SK-N-SH treated with all-trans-retinoic acid at 6 μM for 48 hours (cell line): ENCODE measurements around the gene COX15.

Source experiments
- ATAC-seq: fragments of 200-7000 bp; cut with Tn5 transposase; 3 replicates; pipeline ENCODE4 v1.9.1; 2020; ENCODE audit warnings: mild to moderate bottlenecking, moderate library complexity
- ARNTL ChIP-seq: fragments of 450-650 bp; formaldehyde crosslinking; IDR thresholded peaks from 2 replicates; pipeline ENCODE4 v1.5.0; 2020; ENCODE audit warnings: low read depth, mild to moderate bottlenecking, moderate library complexity, borderline replicate concordance
- BACH2 ChIP-seq: fragments of 250-450 bp; sonication (Bioruptor Pico); IDR thresholded peaks from 2 replicates; pipeline ENCODE4 v1.9.0; 2021; ENCODE audit warnings: mild to moderate bottlenecking, borderline replicate concordance
- CREB5 ChIP-seq: fragments of 250-450 bp; sonication (Bioruptor Pico); IDR thresholded peaks from 2 replicates; pipeline ENCODE4 v1.5.1; 2020; ENCODE audit warnings: low read depth, mild to moderate bottlenecking, moderate library complexity
- CSDC2 ChIP-seq: fragments of 250-450 bp; sonication (Bioruptor Pico); IDR thresholded peaks from 2 replicates; pipeline ENCODE4 v1.5.0; 2020; ENCODE audit warnings: mild to moderate bottlenecking, moderate library complexity
- CSRNP3 ChIP-seq: fragments of 250-450 bp; sonication (Bioruptor Pico); IDR thresholded peaks from 2 replicates; pipeline ENCODE4 v1.5.1; 2021; ENCODE audit warnings: mild to moderate bottlenecking, moderate library complexity
- ESRRG ChIP-seq: fragments of 250-450 bp; sonication (Bioruptor Pico); IDR thresholded peaks from 2 replicates; pipeline ENCODE4 v1.6.1; 2021; ENCODE audit warnings: mild to moderate bottlenecking
- GLIS3 ChIP-seq: fragments of 250-450 bp; sonication (Bioruptor Pico); IDR thresholded peaks from 2 replicates; pipeline ENCODE4 v1.5.0; 2020; ENCODE audit warnings: mild to moderate bottlenecking, moderate library complexity
- ISL1 ChIP-seq: fragments of 250-450 bp; sonication (Bioruptor Pico); IDR thresholded peaks from 2 replicates; pipeline ENCODE4 v2.1.2; 2022; ENCODE audit warnings: mild to moderate bottlenecking, moderate library complexity
- OSR1 ChIP-seq: fragments of 250-450 bp; sonication (Bioruptor Pico); IDR thresholded peaks from 2 replicates; pipeline ENCODE4 v1.8.0; 2022; ENCODE audit warnings: moderate library complexity, mild to moderate bottlenecking, inconsistent platforms
- PATZ1 ChIP-seq: fragments of 250-450 bp; sonication (Bioruptor Pico); IDR thresholded peaks from 2 replicates; pipeline ENCODE4 v1.8.0; 2020; ENCODE audit warnings: mild to moderate bottlenecking, moderate library complexity, borderline replicate concordance
- PPARA ChIP-seq: fragments of 250-450 bp; sonication (Bioruptor Pico); IDR thresholded peaks from 2 replicates; pipeline ENCODE4 v1.5.0; 2020; ENCODE audit warnings: mild to moderate bottlenecking, borderline replicate concordance
- RARB ChIP-seq: fragments of 250-450 bp; sonication (Bioruptor Pico); IDR thresholded peaks from 2 replicates; pipeline ENCODE4 v1.8.0; 2021; ENCODE audit warnings: mild to moderate bottlenecking, moderate library complexity
- SNAI2 ChIP-seq: fragments of 250-450 bp; sonication (Bioruptor Pico); IDR thresholded peaks from 2 replicates; pipeline ENCODE4 v1.5.0; 2020; ENCODE audit warnings: mild to moderate bottlenecking, moderate library complexity
- TCF4 ChIP-seq: fragments of 250-450 bp; sonication (Bioruptor Pico); IDR thresholded peaks from 2 replicates; pipeline ENCODE4 v1.8.0; 2021; ENCODE audit warnings: mild to moderate bottlenecking, moderate library complexity, borderline replicate concordance
- TOX ChIP-seq: fragments of 250-450 bp; sonication (Bioruptor Pico); IDR thresholded peaks from 2 replicates; pipeline ENCODE4 v1.8.0; 2021; ENCODE audit warnings: mild to moderate bottlenecking, moderate library complexity, borderline replicate concordance
- TSHZ2 ChIP-seq: fragments of 250-450 bp; sonication (Bioruptor Pico); IDR thresholded peaks from 2 replicates; pipeline ENCODE4 v1.5.0; 2020; ENCODE audit warnings: mild to moderate bottlenecking, moderate library complexity
- ZC3H10 ChIP-seq: fragments of 250-450 bp; sonication (Bioruptor Pico); IDR thresholded peaks from 2 replicates; pipeline ENCODE4 v1.5.1; 2021; ENCODE audit warnings: mild to moderate bottlenecking, moderate library complexity
- ZFP3 ChIP-seq: fragments of 250-450 bp; sonication (Bioruptor Pico); IDR thresholded peaks from 2 replicates; pipeline ENCODE4 v1.5.0; 2020; ENCODE audit warnings: mild to moderate bottlenecking, moderate library complexity
- ZFP30 ChIP-seq: fragments of 450-650 bp; formaldehyde crosslinking; IDR thresholded peaks from 2 replicates; pipeline ENCODE4 v1.5.0; 2022; ENCODE audit warnings: mild to moderate bottlenecking, moderate library complexity
- ZNF565 ChIP-seq: fragments of 450-650 bp; formaldehyde crosslinking; conservative IDR thresholded peaks from 2 replicates; pipeline ENCODE4 v1.5.0; 2020; ENCODE audit warnings: low read depth, mild to moderate bottlenecking, moderate library complexity
- ZNF70 ChIP-seq: fragments of 450-650 bp; formaldehyde crosslinking; IDR thresholded peaks from 2 replicates; pipeline ENCODE4 v1.5.0; 2020; ENCODE audit warnings: mild to moderate bottlenecking, moderate library complexity
- ZNF8 ChIP-seq: fragments of 450-650 bp; formaldehyde crosslinking; IDR thresholded peaks from 2 replicates; pipeline ENCODE4 v1.5.0; 2020; ENCODE audit warnings: mild to moderate bottlenecking, moderate library complexity
- TF ChIP-seq, protein P1 (sequence below): fragments of 250-450 bp; sonication (Bioruptor Pico); IDR thresholded peaks from 2 replicates; pipeline ENCODE4 v1.8.0; 2021; ENCODE audit warnings: low read depth, mild to moderate bottlenecking, moderate library complexity, borderline replicate concordance

The COX15 gene

DNA sequence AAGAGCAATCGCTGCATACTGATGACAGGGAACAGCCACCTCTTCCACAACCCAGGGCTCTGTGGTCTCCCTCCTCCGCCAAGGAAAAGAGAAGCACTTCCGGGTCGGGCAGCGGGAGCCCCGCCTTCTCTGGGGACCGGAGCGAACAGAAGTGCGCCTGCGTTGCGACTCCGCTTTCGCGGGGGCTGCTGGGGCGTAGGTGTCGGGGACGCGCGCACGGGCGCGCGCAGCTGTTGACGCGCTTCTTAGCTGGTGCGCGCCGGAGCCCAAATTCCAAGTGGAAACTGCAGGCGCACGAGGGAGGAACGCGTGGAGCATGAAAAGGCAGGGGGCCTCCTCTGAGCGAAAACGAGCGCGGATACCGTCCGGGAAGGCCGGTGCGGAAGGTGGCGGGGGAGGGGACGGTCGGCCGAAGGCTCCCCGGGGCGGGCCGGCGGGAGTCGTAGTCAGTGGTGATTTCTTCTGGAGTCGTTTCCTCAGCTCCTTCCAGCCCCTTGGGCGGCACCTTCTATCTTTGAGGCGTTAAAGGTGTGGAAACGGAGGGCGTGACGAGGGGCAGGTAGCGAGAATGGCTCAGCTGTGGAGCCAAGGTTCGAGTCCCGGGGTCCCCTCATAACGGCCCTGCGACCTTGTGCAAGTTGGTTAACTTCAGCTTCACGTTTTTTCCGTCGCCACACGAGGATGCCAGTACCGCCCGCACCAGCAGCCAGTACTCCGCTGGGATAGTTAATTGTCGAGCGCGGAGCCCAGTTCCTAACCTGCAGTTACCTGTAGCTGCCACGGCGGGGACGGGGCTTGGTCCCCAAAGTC lies at the start of gene COX15, which contains the start of gene CUTC:
COX15 (minus strand) TSS at position 95 of the 810 bp plus-strand sequence; CDS start at position 17, 78 bp downstream.
CUTC (plus strand) TSS at position 202 of the 810 bp plus-strand sequence; CDS start at position 317, 115 bp downstream.
- ATAC-seq: peak; percentile 95
- TF ChIP-seq PATZ1 (CRISPR knock-in tag) (no peak), TSHZ2 (CRISPR knock-in tag) (peak; percentile 55; the same call in 1 of the 2 replicates), ZC3H10 (CRISPR knock-in tag) (no peak), CREB5 (CRISPR knock-in tag) (no peak), ZNF70 (0 out of 2 replicates have a peak, but pooled peaks have one; percentile 46), RARB (CRISPR knock-in tag) (no peak), CSDC2 (CRISPR knock-in tag) (peak; percentile 43; the same call in 1 of the 2 replicates), ZFP30 (CRISPR knock-in tag) (peak; percentile 30; the same call in 1 of the 2 replicates), PPARA (no peak), TOX (CRISPR knock-in tag) (no peak), ISL1 (CRISPR knock-in tag) (no peak), BACH2 (CRISPR knock-in tag) (no peak), ESRRG (no peak), SNAI2 (peak; percentile 84; the same call in 1 of the 2 replicates), CSRNP3 (CRISPR knock-in tag) (no peak), OSR1 (CRISPR knock-in tag) (no peak), ARNTL (CRISPR knock-in tag) (no peak), ZFP3 (CRISPR knock-in tag) (0 out of 2 replicates have a peak, but pooled peaks have one; percentile 47), ZNF565 (no peak), GLIS3 (CRISPR knock-in tag) (no peak), TCF4 (CRISPR knock-in tag) (no peak), ZNF8 (CRISPR knock-in tag) (no peak)
- TF ChIP-seq, protein P1, sequence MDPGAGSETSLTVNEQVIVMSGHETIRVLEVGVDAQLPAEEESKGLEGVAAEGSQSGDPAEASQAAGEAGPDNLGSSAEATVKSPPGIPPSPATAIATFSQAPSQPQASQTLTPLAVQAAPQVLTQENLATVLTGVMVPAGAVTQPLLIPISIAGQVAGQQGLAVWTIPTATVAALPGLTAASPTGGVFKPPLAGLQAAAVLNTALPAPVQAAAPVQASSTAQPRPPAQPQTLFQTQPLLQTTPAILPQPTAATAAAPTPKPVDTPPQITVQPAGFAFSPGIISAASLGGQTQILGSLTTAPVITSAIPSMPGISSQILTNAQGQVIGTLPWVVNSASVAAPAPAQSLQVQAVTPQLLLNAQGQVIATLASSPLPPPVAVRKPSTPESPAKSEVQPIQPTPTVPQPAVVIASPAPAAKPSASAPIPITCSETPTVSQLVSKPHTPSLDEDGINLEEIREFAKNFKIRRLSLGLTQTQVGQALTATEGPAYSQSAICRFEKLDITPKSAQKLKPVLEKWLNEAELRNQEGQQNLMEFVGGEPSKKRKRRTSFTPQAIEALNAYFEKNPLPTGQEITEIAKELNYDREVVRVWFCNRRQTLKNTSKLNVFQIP (CRISPR knock-in tag): no peak

GRCh38 chr10:99779335-99779734 lies 47.4 kb upstream of the COX15 start:
- no peak for TF ChIP-seq ZNF565
- no peak for TF ChIP-seq TOX (CRISPR knock-in tag)
- no peak for TF ChIP-seq BACH2 (CRISPR knock-in tag)
- no peak for TF ChIP-seq TSHZ2 (CRISPR knock-in tag)
- peak; percentile 75 for ATAC-seq
